ENCODE results near the gene RBMS1. TPM values are rescaled to one million over a fixed set of nuclear protein-coding genes. Genes with fewer than 3 reads are reported as not detected.

Gene RBMS1
- total RNA-seq, 1 donor from 2014 or later, result 54.7 TPM

- DNase-seq (ENCODE audit: low read depth), result no peak
- TF ChIP-seq, protein P1, sequence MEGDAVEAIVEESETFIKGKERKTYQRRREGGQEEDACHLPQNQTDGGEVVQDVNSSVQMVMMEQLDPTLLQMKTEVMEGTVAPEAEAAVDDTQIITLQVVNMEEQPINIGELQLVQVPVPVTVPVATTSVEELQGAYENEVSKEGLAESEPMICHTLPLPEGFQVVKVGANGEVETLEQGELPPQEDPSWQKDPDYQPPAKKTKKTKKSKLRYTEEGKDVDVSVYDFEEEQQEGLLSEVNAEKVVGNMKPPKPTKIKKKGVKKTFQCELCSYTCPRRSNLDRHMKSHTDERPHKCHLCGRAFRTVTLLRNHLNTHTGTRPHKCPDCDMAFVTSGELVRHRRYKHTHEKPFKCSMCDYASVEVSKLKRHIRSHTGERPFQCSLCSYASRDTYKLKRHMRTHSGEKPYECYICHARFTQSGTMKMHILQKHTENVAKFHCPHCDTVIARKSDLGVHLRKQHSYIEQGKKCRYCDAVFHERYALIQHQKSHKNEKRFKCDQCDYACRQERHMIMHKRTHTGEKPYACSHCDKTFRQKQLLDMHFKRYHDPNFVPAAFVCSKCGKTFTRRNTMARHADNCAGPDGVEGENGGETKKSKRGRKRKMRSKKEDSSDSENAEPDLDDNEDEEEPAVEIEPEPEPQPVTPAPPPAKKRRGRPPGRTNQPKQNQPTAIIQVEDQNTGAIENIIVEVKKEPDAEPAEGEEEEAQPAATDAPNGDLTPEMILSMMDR (conservative IDR thresholded peaks at IDR 0.05; ENCODE audit: low read depth, low read length), result no peak
- no peak overlapping the region for H3K4me3 ChIP-seq (ENCODE audit: low read depth, low read length)
These were observed 133.4 kb downstream of the RBMS1 start for GRCh38 chr2:160360089-160360757.

GRCh38 chr2:160358046-160358445, 135.6 kb downstream of the RBMS1 start:
- no peak for DNase-seq (ENCODE audit: low read depth)
- no peak overlapping the region for H3K4me3 ChIP-seq (ENCODE audit: low read depth, low read length)
- TF ChIP-seq, protein P1 (conservative IDR thresholded peaks at IDR 0.05; ENCODE audit: low read depth, low read length), result no peak

GRCh38 chr2:160356485-160356884, 137.1 kb downstream of the RBMS1 start:
- TF ChIP-seq, protein P1 (conservative IDR thresholded peaks at IDR 0.05; ENCODE audit: low read depth, low read length), result no peak
- no peak overlapping the region for H3K4me3 ChIP-seq (ENCODE audit: low read depth, low read length)
- DNase-seq (ENCODE audit: low read depth), result no peak

GRCh38 chr2:160355080-160355479, 138.5 kb downstream of the RBMS1 start:
- TF ChIP-seq, protein P1 (conservative IDR thresholded peaks at IDR 0.05; ENCODE audit: low read depth, low read length), result no peak
- no peak overlapping the region for H3K4me3 ChIP-seq (ENCODE audit: low read depth, low read length)
- DNase-seq (ENCODE audit: low read depth), result no peak

DNA sequence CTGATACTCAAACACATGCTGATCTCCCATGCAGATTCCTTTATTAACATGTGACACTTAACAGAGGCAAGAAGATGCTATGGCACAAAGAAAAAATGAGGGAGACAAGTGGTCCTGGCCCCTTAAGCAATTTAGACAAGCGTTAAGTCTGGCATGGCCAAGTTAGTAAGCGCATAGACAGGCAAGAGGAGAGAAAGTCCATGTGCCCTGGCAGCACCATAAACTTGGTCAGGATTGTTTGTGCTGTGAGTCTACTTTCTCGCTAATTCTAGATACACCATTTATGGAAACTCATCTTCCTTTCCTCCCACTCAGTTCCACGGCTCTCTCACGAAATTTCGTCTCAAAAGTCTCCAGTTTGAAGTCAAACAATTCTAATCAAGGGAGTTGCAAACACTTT, 138.9 kb downstream of the RBMS1 start:
- no peak for DNase-seq (ENCODE audit: low read depth)
- no peak overlapping the region for H3K4me3 ChIP-seq (ENCODE audit: low read depth, low read length)
- TF ChIP-seq, protein P1 (conservative IDR thresholded peaks at IDR 0.05; ENCODE audit: low read depth, low read length), result no peak

DNA sequence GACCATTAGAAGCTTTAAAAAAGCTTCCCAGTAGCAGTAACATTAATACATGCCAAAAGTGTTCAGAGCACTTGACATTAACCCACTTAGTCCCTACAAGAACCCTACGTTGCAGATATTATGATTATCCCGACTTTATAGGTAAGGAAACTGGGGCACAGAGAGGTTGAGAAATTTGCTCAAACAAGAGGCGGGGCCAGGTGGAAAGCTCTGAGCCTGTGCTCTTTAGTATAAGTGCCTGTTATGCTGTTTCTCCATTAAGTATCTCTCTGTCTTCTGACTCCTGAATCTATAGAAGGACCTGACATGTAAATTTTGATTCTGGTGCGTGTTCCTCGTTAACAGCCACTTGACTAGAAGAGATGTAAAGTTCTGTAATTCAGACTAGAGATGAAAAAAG, 139.8 kb downstream of the RBMS1 start:
- no peak for DNase-seq (ENCODE audit: low read depth)
- TF ChIP-seq, protein P1 (conservative IDR thresholded peaks at IDR 0.05; ENCODE audit: low read depth, low read length), result no peak

GRCh38 chr2:160353166-160353565, 140.4 kb downstream of the RBMS1 start:
- TF ChIP-seq, protein P1 (conservative IDR thresholded peaks at IDR 0.05; ENCODE audit: low read depth, low read length), result peak; percentile 23
- no peak overlapping the region for H3K4me3 ChIP-seq (ENCODE audit: low read depth, low read length)
- no peak for DNase-seq (ENCODE audit: low read depth)

More for the DNA sequence above, 139.8 kb downstream of the RBMS1 start:
- no peak overlapping the region for H3K4me3 ChIP-seq (ENCODE audit: low read depth, low read length)

All from epithelial cell of proximal tubule (primary cell).